Spleen (tissue), 3 donors: ENCODE results near the gene NT5DC3.

ENCODE experiments used
- POLR2A ChIP-seq, 3 donors: fragments of 450-650 bp; IDR thresholded peaks; one replicate each; pipeline ENCODE4 v1.5.1; 2017; ENCODE audit warnings: antibody characterized with exemption in 3 of 3, mild to moderate bottlenecking in 1 of 3
- POLR2AphosphoS5 ChIP-seq, 3 donors: sonication (generic); formaldehyde crosslinking; IDR thresholded peaks; one replicate each; pipeline ENCODE4 v1.5.1; 2017; ENCODE audit warnings: antibody characterized with exemption in 3 of 3

DNA sequence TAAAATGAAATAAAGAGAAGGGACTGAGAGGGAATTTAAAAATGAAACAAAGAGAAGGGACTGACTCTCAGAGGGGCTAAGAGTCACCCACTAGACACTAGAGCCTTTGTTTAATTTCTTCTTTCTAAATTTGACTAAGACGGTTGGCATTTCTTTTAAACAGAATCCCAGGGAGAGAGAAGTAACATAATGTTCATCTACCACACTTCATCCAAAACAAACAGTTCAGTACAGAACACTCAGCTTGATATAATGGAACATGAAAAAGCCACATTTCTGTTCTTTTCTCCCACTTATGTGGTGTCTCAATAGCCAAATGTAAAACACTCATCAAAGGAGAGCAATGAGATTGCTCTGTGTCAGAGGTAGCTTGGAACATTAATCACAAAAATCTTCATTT is 10.1 kb upstream of the NT5DC3 start:
- TF ChIP-seq POLR2A (IDR thresholded peaks at IDR 0.05) (no peak), POLR2AphosphoS5 (IDR thresholded peaks at IDR 0.05) (no peak)
